ENCODE data around the gene KRT71.

KRT71 gene

DNA sequence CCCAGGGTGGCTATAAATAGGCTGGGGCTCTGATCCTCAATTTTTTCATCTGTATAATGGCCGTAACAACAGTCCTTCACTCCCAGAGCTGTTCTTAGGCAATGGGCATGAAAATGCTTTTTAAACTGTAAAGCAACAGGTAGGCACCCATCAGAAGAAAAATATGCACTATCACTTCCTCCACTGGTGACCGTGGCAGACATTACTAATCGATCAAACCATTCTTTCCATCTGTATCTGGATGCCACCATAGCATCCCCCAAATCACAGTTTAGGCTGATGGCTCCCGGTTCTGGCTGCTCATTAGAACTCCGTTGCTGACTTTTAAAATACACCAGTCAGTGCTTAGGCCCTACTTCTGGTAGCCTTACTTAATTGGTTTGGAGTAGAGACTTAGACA, 11.2 kb downstream of the KRT71 start:
- no peak overlapping the region for H3K4me3 ChIP-seq (ENCODE audit: control insufficient read depth in 1 of 7, extremely low read depth in 1 of 7, insufficient read depth in 4 of 7, low read depth in 2 of 7, low read length in 6 of 7)
- DNase-seq: peak in 1 of 3 donors; percentile 17
- POLR2A ChIA-PET: no interaction called here
- H3K27me3 ChIP-seq (replicated peaks in 2 of 5; ENCODE audit: control insufficient read depth in 4 of 5, insufficient read depth in 5 of 5, low read length in 4 of 5): peaks cover 0 to 2% (median 0%) of the 10 kb centered on the region in 5 experiments
- CTCF ChIA-PET: no interaction called here
- no peaks in the 10 kb centered on the region for H3K4me1 ChIP-seq (ENCODE audit: control extremely low read depth in 1 of 4, control insufficient read depth in 4 of 4, insufficient read depth in 4 of 4, low read length in 3 of 4)
- no peaks in the 10 kb centered on the region for H3K9me3 ChIP-seq (ENCODE audit: control extremely low read depth in 1 of 5, control insufficient read depth in 4 of 5, insufficient read depth in 2 of 5, low read depth in 1 of 5, low read length in 4 of 5)
- H3K27ac ChIP-seq (ENCODE audit: insufficient read depth in 1 of 2, low read depth in 1 of 2, low read length in 2 of 2, poor library complexity in 1 of 2, severe bottlenecking in 2 of 2): no peak overlapping the region
- 100% methylated on average over 4 of the region's 5 CpGs for WGBS (ENCODE audit: insufficient coverage)
- no peaks in the 10 kb centered on the region for H3K36me3 ChIP-seq (ENCODE audit: control insufficient read depth in 4 of 4, insufficient read depth in 4 of 4, low read length in 3 of 4)

DNA sequence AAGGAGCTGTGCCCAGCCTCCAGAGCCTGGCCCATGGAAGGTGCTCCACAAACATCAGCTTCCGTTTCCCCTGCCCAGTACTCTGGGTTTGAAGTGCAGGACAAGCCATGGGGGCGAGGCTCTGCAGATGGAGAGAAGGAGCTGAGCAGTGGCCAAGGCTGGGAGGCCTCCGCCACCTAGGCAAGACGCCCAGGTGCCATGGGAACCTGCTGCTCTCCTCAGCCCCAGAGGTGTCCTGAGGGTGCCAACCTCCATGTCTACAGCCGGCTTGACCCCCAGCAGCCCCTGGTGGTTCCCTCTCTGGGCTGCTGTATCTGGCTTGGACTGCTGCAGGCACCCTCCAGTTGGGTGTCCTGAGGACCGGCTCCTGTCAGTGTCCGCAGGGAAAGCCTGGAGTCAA, 12.4 kb downstream of the KRT71 start:
- CTCF ChIA-PET: interaction anchor here (1.0 kb wide), 1 partner anchor 42 kb away, joined by 3 read pairs; no protein-coding TSS in a partner anchor
- H3K36me3 ChIP-seq (ENCODE audit: control insufficient read depth in 4 of 4, insufficient read depth in 4 of 4, low read length in 3 of 4): no peaks in the 10 kb centered on the region

DNA sequence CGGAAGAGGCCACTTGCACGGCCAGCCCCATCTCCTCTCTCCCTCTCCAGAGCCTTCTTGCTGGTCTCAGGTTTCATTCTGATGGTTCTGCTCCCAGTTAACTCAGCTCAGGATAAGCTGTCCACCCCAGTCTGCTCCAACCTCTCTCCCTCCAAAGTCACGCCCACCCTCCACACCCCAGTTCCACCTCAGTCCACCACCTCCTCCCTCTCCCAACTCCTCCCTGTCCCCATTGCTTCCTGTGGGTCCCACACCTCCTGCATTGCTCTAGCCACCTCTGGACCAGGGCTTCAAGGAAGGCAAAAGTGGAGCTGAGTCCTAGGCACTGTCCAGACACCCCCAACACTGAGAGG, 13.1 kb downstream of the KRT71 start:
- POLR2A ChIA-PET: no interaction called here
- CTCF ChIA-PET: interaction anchor here (1.0 kb wide), 1 partner anchor 42 kb away, joined by 3 read pairs; no protein-coding TSS in a partner anchor
- DNase-seq: no peak
- H3K27ac ChIP-seq (ENCODE audit: insufficient read depth in 1 of 2, low read depth in 1 of 2, low read length in 2 of 2, poor library complexity in 1 of 2, severe bottlenecking in 2 of 2): no peak overlapping the region
- no peaks in the 10 kb centered on the region for H3K4me1 ChIP-seq (ENCODE audit: control extremely low read depth in 1 of 4, control insufficient read depth in 4 of 4, insufficient read depth in 4 of 4, low read length in 3 of 4)
- H3K9me3 ChIP-seq (ENCODE audit: control extremely low read depth in 1 of 5, control insufficient read depth in 4 of 5, insufficient read depth in 2 of 5, low read depth in 1 of 5, low read length in 4 of 5): no peaks in the 10 kb centered on the region
- no peaks in the 10 kb centered on the region for H3K36me3 ChIP-seq (ENCODE audit: control insufficient read depth in 4 of 4, insufficient read depth in 4 of 4, low read length in 3 of 4)
- H3K4me3 ChIP-seq (ENCODE audit: control insufficient read depth in 1 of 7, extremely low read depth in 1 of 7, insufficient read depth in 4 of 7, low read depth in 2 of 7, low read length in 6 of 7): no peak overlapping the region
- WGBS (ENCODE audit: insufficient coverage): 100% methylated on average over 3 of the region's 3 CpGs
- H3K27me3 ChIP-seq (replicated peaks in 2 of 5; ENCODE audit: control insufficient read depth in 4 of 5, insufficient read depth in 5 of 5, low read length in 4 of 5): peaks cover 0 to 2% (median 0%) of the 10 kb centered on the region in 5 experiments

More for the DNA sequence above, 12.4 kb downstream of the KRT71 start:
- Histone ChIP-seq H3K27me3 (replicated peaks in 2 of 5; ENCODE audit: control insufficient read depth in 4 of 5, insufficient read depth in 5 of 5, low read length in 4 of 5) (peaks cover 0 to 2% (median 0%) of the 10 kb centered on the region in 5 experiments), H3K4me3 (ENCODE audit: control insufficient read depth in 1 of 7, extremely low read depth in 1 of 7, insufficient read depth in 4 of 7, low read depth in 2 of 7, low read length in 6 of 7) (no peak overlapping the region), H3K4me1 (ENCODE audit: control extremely low read depth in 1 of 4, control insufficient read depth in 4 of 4, insufficient read depth in 4 of 4, low read length in 3 of 4) (no peaks in the 10 kb centered on the region), H3K27ac (ENCODE audit: insufficient read depth in 1 of 2, low read depth in 1 of 2, low read length in 2 of 2, poor library complexity in 1 of 2, severe bottlenecking in 2 of 2) (no peak overlapping the region), H3K9me3 (ENCODE audit: control extremely low read depth in 1 of 5, control insufficient read depth in 4 of 5, insufficient read depth in 2 of 5, low read depth in 1 of 5, low read length in 4 of 5) (no peaks in the 10 kb centered on the region)
- POLR2A ChIA-PET: no interaction called here
- 92% methylated on average over 6 of the region's 7 CpGs for WGBS (ENCODE audit: insufficient coverage)
- DNase-seq: no peak

DNA sequence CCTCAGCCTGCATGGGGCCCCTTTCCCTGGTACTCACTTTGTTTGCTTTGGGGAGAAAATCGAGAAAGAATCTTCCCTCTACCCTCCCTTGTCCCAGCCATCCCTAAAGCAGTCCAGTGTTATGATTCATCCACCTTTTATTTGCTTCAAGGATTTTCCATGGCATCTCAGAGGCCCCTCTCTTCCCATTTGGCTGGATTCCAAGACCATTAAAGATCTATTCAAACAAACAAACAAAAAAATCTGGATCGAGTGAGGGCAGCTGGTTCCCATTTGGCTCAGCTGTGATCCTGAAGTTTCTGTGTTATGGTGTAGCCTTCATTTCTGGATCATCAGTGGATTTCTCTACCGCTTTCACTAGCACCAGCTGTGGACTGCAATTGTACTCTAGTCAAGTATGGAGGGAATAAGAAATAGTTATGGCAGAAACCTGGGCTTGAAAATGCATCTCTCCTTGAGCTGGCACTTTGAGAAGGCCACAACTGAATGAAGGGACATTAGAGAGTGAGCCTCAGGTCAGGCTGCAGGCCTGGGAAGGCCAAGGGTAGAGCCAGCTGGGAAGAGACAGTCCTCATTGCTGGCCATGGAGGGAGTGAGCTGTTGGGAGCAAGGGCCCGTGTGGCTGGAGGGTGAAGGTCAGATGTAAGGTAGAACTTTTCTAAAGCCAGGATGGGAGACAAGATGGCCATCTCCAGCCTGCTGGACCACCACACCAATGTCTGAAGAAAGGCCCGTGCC, 13.7 kb downstream of the KRT71 start:
- no peaks in the 10 kb centered on the region for H3K36me3 ChIP-seq (ENCODE audit: control insufficient read depth in 4 of 4, insufficient read depth in 4 of 4, low read length in 3 of 4)
- ChIA-PET POLR2A (no interaction called here), CTCF (interaction anchor here (1.0 kb wide), 1 partner anchor 43 kb away, joined by 3 read pairs; no protein-coding TSS in a partner anchor)
- H3K4me1 ChIP-seq (ENCODE audit: control extremely low read depth in 1 of 4, control insufficient read depth in 4 of 4, insufficient read depth in 4 of 4, low read length in 3 of 4): no peaks in the 10 kb centered on the region
- no peaks in the 10 kb centered on the region for H3K9me3 ChIP-seq (ENCODE audit: control extremely low read depth in 1 of 5, control insufficient read depth in 4 of 5, insufficient read depth in 2 of 5, low read depth in 1 of 5, low read length in 4 of 5)
- DNase-seq: no peak
- 83% methylated on average over 5 of the region's 5 CpGs for WGBS (ENCODE audit: insufficient coverage)
- no peak overlapping the region for H3K4me3 ChIP-seq (ENCODE audit: control insufficient read depth in 1 of 7, extremely low read depth in 1 of 7, insufficient read depth in 4 of 7, low read depth in 2 of 7, low read length in 6 of 7)
- H3K27me3 ChIP-seq (replicated peaks in 2 of 5; ENCODE audit: control insufficient read depth in 4 of 5, insufficient read depth in 5 of 5, low read length in 4 of 5): peaks cover 0 to 2% (median 0%) of the 10 kb centered on the region in 5 experiments
- no peak overlapping the region for H3K27ac ChIP-seq (ENCODE audit: insufficient read depth in 1 of 2, low read depth in 1 of 2, low read length in 2 of 2, poor library complexity in 1 of 2, severe bottlenecking in 2 of 2)

DNA sequence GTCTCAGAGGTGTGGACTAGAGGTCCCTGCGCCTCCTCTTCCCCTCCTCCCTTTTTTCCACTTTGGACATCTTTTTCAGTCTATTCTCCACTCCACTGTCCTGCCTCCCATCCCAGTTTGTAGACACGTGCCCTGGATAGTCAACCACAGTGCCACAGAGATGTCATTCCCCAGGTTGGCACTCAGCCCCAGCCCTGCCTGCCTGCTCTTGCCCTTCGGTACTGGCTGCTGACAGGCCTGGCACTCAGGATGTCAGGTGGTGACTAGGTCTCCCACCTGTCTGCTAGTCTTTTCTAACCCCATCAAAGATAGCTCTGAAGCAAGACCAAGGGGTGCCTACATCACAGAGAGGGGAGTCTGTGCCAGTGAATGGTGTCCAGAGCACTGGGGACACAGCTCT, 15.8 kb downstream of the KRT71 start:
- DNase-seq: no peak
- POLR2A ChIA-PET: no interaction called here
- no peaks in the 10 kb centered on the region for H3K36me3 ChIP-seq (ENCODE audit: control insufficient read depth in 4 of 4, insufficient read depth in 4 of 4, low read length in 3 of 4)
- WGBS (ENCODE audit: insufficient coverage): 88% methylated on average over 3 of the region's 3 CpGs
- H3K27ac ChIP-seq (ENCODE audit: insufficient read depth in 1 of 2, low read depth in 1 of 2, low read length in 2 of 2, poor library complexity in 1 of 2, severe bottlenecking in 2 of 2): no peak overlapping the region
- H3K9me3 ChIP-seq (ENCODE audit: control extremely low read depth in 1 of 5, control insufficient read depth in 4 of 5, insufficient read depth in 2 of 5, low read depth in 1 of 5, low read length in 4 of 5): no peaks in the 10 kb centered on the region
- H3K27me3 ChIP-seq (replicated peaks in 2 of 5; ENCODE audit: control insufficient read depth in 4 of 5, insufficient read depth in 5 of 5, low read length in 4 of 5): peaks cover 0 to 2% (median 0%) of the 10 kb centered on the region in 5 experiments
- H3K4me1 ChIP-seq (ENCODE audit: control extremely low read depth in 1 of 4, control insufficient read depth in 4 of 4, insufficient read depth in 4 of 4, low read length in 3 of 4): no peaks in the 10 kb centered on the region
- CTCF ChIA-PET: interaction anchor here (1.0 kb wide), 1 partner anchor 165 kb away, joined by 3 read pairs; no protein-coding TSS in a partner anchor
- H3K4me3 ChIP-seq (ENCODE audit: control insufficient read depth in 1 of 7, extremely low read depth in 1 of 7, insufficient read depth in 4 of 7, low read depth in 2 of 7, low read length in 6 of 7): no peak overlapping the region

DNA sequence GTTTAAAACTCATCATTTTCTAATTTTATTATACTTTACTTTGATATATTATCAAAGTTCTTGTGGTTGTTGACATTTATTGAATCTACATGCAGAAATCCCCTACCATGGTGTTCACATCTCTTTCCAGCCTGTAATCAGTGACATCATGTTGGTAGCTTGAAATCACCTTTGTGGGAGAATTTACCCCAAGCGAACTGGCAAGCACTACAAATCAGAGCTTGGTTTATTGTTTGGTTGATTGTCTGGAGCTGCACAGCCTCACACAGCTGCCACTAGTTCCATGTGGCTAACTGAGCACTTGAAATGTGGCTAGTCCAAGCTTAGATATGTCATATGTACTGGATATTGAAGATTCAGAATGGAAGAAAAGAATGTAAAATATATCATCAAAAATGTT, 17.4 kb downstream of the KRT71 start:
- no peak for DNase-seq
- CTCF ChIA-PET: no interaction called here

DNA sequence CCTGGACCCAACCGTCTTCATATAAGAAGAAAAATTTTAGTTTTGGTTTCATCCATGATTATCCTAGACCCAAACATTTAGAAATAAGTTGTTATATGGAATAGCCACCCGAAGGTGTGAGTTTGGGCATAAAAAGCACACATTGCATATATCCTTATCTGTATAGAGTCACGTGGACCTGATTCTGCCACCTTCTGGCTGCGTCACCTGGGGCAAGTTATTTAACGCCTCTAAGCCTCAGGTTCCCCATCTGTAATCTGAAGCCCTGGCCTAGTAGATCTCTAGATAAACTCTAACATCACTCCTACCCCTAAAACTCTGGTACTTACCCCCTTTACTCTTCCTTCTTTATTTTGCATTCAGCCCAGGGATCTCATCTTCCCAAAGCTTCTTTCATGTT, 18.5 kb downstream of the KRT71 start:
- no peaks in the 10 kb centered on the region for H3K4me1 ChIP-seq (ENCODE audit: control extremely low read depth in 1 of 4, control insufficient read depth in 4 of 4, insufficient read depth in 4 of 4, low read length in 3 of 4)
- WGBS (ENCODE audit: insufficient coverage): 88% methylated on average over 4 of the region's 5 CpGs
- peaks cover 0 to 8% (median 0%) of the 10 kb centered on the region in 5 experiments for H3K27me3 ChIP-seq (replicated peaks in 2 of 5; ENCODE audit: control insufficient read depth in 4 of 5, insufficient read depth in 5 of 5, low read length in 4 of 5)
- H3K27ac ChIP-seq (ENCODE audit: insufficient read depth in 1 of 2, low read depth in 1 of 2, low read length in 2 of 2, poor library complexity in 1 of 2, severe bottlenecking in 2 of 2): no peak overlapping the region
- H3K4me3 ChIP-seq (ENCODE audit: control insufficient read depth in 1 of 7, extremely low read depth in 1 of 7, insufficient read depth in 4 of 7, low read depth in 2 of 7, low read length in 6 of 7): no peak overlapping the region
- H3K36me3 ChIP-seq (ENCODE audit: control insufficient read depth in 4 of 4, insufficient read depth in 4 of 4, low read length in 3 of 4): no peaks in the 10 kb centered on the region
- CTCF ChIA-PET: interaction anchor here (0.8 to 1.6 kb wide), 3 partner anchors 10 to 160 kb away, joined by 3 to 4 read pairs (median 3); no protein-coding TSS in a partner anchor
- DNase-seq: peak; percentile 7 to 34 (median 8)
- H3K9me3 ChIP-seq (ENCODE audit: control extremely low read depth in 1 of 5, control insufficient read depth in 4 of 5, insufficient read depth in 2 of 5, low read depth in 1 of 5, low read length in 4 of 5): no peaks in the 10 kb centered on the region
- POLR2A ChIA-PET: no interaction called here

More for the DNA sequence above, 17.4 kb downstream of the KRT71 start:
- WGBS (ENCODE audit: insufficient coverage): 33% methylated on average over 1 of the region's 1 CpG
- H3K27me3 ChIP-seq (replicated peaks in 2 of 5; ENCODE audit: control insufficient read depth in 4 of 5, insufficient read depth in 5 of 5, low read length in 4 of 5): peaks cover 0 to 4% (median 0%) of the 10 kb centered on the region in 5 experiments
- POLR2A ChIA-PET: no interaction called here
- no peaks in the 10 kb centered on the region for H3K4me1 ChIP-seq (ENCODE audit: control extremely low read depth in 1 of 4, control insufficient read depth in 4 of 4, insufficient read depth in 4 of 4, low read length in 3 of 4)
- no peaks in the 10 kb centered on the region for H3K36me3 ChIP-seq (ENCODE audit: control insufficient read depth in 4 of 4, insufficient read depth in 4 of 4, low read length in 3 of 4)
- no peaks in the 10 kb centered on the region for H3K9me3 ChIP-seq (ENCODE audit: control extremely low read depth in 1 of 5, control insufficient read depth in 4 of 5, insufficient read depth in 2 of 5, low read depth in 1 of 5, low read length in 4 of 5)
- H3K27ac ChIP-seq (ENCODE audit: insufficient read depth in 1 of 2, low read depth in 1 of 2, low read length in 2 of 2, poor library complexity in 1 of 2, severe bottlenecking in 2 of 2): no peak overlapping the region
- no peak overlapping the region for H3K4me3 ChIP-seq (ENCODE audit: control insufficient read depth in 1 of 7, extremely low read depth in 1 of 7, insufficient read depth in 4 of 7, low read depth in 2 of 7, low read length in 6 of 7)

Measured in common myeloid progenitor, CD34-positive (primary cell).